ENCODE results near the gene DPM3. TPM values are rescaled to one million over a fixed set of nuclear protein-coding genes. Genes with fewer than 3 reads are reported as not detected.
"Not testable (repeated sequence)": the region's sequence is repeated elsewhere in the genome, so short reads cannot be mapped to it uniquely, and the experiment has no call there.

The DPM3 gene
- total RNA-seq, 2 experiments from 2014 or later, result 31.4 to 35.5 TPM

- H3K36me3 Mint-ChIP-seq (ENCODE audit: low read depth); H3K27me3 Mint-ChIP-seq (ENCODE audit: low read depth); intact Hi-C loops (cut with micrococcal nuclease); H3K4me3 Mint-ChIP-seq; H3K4me1 Mint-ChIP-seq (ENCODE audit: low read depth); H3K9me3 Mint-ChIP-seq; H3K27ac Mint-ChIP-seq; DNase-seq: not testable (repeated sequence)
- CTCF ChIA-PET, result interaction anchor here (1.0 to 1.4 kb wide), 3 partner anchors 8 to 55 kb away, joined by 3 to 5 read pairs (median 4); partner anchors contain the start of gene KRTCAP2
Measured at GRCh38 chr1:155118090-155118489, 22.2 kb downstream of the DPM3 start.

- intact Hi-C loops (cut with micrococcal nuclease), result no loop called here
- no peaks in the 10 kb centered on the region for H3K9me3 Mint-ChIP-seq
- DNase-seq, result no peak
- H3K4me1 Mint-ChIP-seq (ENCODE audit: low read depth), result no peaks in the 10 kb centered on the region
- no peak overlapping the region for H3K27ac Mint-ChIP-seq
- no peaks in the 10 kb centered on the region for H3K36me3 Mint-ChIP-seq (ENCODE audit: low read depth)
- no peak overlapping the region for H3K4me3 Mint-ChIP-seq
- H3K27me3 Mint-ChIP-seq (ENCODE audit: low read depth), result no peaks in the 10 kb centered on the region
- CTCF ChIA-PET, result interaction anchor here (1.0 to 1.4 kb wide), 3 partner anchors 9 to 55 kb away, joined by 3 to 5 read pairs (median 4); partner anchors contain the start of gene KRTCAP2
Measured at GRCh38 chr1:155117610-155118009, 22.7 kb downstream of the DPM3 start.

- intact Hi-C loops (cut with micrococcal nuclease), result no loop called here
- H3K4me3 Mint-ChIP-seq, result no peak overlapping the region
- H3K4me1 Mint-ChIP-seq (ENCODE audit: low read depth), result no peaks in the 10 kb centered on the region
- no peaks in the 10 kb centered on the region for H3K27me3 Mint-ChIP-seq (ENCODE audit: low read depth)
- CTCF ChIA-PET, result interaction anchor here (1.6 kb wide), 1 partner anchor 25 kb away, joined by 3 read pairs; no protein-coding TSS in a partner anchor
- H3K9me3 Mint-ChIP-seq, result no peaks in the 10 kb centered on the region
- no peaks in the 10 kb centered on the region for H3K36me3 Mint-ChIP-seq (ENCODE audit: low read depth)
- no peak overlapping the region for H3K27ac Mint-ChIP-seq
- DNase-seq, result no peak
Measured at GRCh38 chr1:155116113-155116764, 24.1 kb downstream of the DPM3 start.

- no peak overlapping the region for H3K4me3 Mint-ChIP-seq
- intact Hi-C loops (cut with micrococcal nuclease), result no loop called here
- H3K27ac Mint-ChIP-seq, result no peak overlapping the region
- no peaks in the 10 kb centered on the region for H3K4me1 Mint-ChIP-seq (ENCODE audit: low read depth)
- CTCF ChIA-PET, result no interaction called here
- H3K27me3 Mint-ChIP-seq (ENCODE audit: low read depth), result no peaks in the 10 kb centered on the region
- H3K9me3 Mint-ChIP-seq, result no peaks in the 10 kb centered on the region
- DNase-seq, result no peak
- H3K36me3 Mint-ChIP-seq (ENCODE audit: low read depth), result no peaks in the 10 kb centered on the region
Measured at GRCh38 chr1:155113450-155113980, 26.8 kb downstream of the DPM3 start.

- no peak overlapping the region for H3K27ac Mint-ChIP-seq
- DNase-seq, result no peak
- no peaks in the 10 kb centered on the region for H3K36me3 Mint-ChIP-seq (ENCODE audit: low read depth)
- intact Hi-C loops (cut with micrococcal nuclease), result no loop called here
- no peaks in the 10 kb centered on the region for H3K27me3 Mint-ChIP-seq (ENCODE audit: low read depth)
- H3K4me3 Mint-ChIP-seq, result no peak overlapping the region
- no peaks in the 10 kb centered on the region for H3K9me3 Mint-ChIP-seq
- H3K4me1 Mint-ChIP-seq (ENCODE audit: low read depth), result no peaks in the 10 kb centered on the region
- CTCF ChIA-PET, result interaction anchor here (1.0 kb wide), 1 partner anchor 19 kb away, joined by 3 read pairs; no protein-coding TSS in a partner anchor
Measured at GRCh38 chr1:155110826-155111225, 29.5 kb downstream of the DPM3 start.

GRCh38 chr1:155110381-155110780 lies 29.9 kb downstream of the DPM3 start:
- H3K36me3 Mint-ChIP-seq (ENCODE audit: low read depth), result no peaks in the 10 kb centered on the region
- CTCF ChIA-PET, result interaction anchor here (1.0 kb wide), 1 partner anchor 19 kb away, joined by 3 read pairs; no protein-coding TSS in a partner anchor
- no peak overlapping the region for H3K27ac Mint-ChIP-seq
- no peak for DNase-seq
- H3K4me1 Mint-ChIP-seq (ENCODE audit: low read depth), result no peaks in the 10 kb centered on the region
- no peaks in the 10 kb centered on the region for H3K9me3 Mint-ChIP-seq
- no peaks in the 10 kb centered on the region for H3K27me3 Mint-ChIP-seq (ENCODE audit: low read depth)
- intact Hi-C loops (cut with micrococcal nuclease), result no loop called here
- no peak overlapping the region for H3K4me3 Mint-ChIP-seq

GRCh38 chr1:155108296-155108695 lies 32.0 kb downstream of the DPM3 start:
- Mint-ChIP-seq H3K4me3 (no peak overlapping the region), H3K27me3 (ENCODE audit: low read depth) (no peaks in the 10 kb centered on the region), H3K9me3 (no peaks in the 10 kb centered on the region), H3K36me3 (ENCODE audit: low read depth) (no peaks in the 10 kb centered on the region), H3K27ac (no peak overlapping the region), H3K4me1 (ENCODE audit: low read depth) (no peaks in the 10 kb centered on the region)
- CTCF ChIA-PET, result interaction anchor here (0.5 to 1.1 kb wide), 3 partner anchors 11 to 124 kb away, joined by 3 to 6 read pairs (median 5); no protein-coding TSS in a partner anchor
- intact Hi-C loops (cut with micrococcal nuclease), result no loop called here
- DNase-seq, result no peak

- Mint-ChIP-seq H3K36me3 (ENCODE audit: low read depth) (no peaks in the 10 kb centered on the region), H3K27me3 (ENCODE audit: low read depth) (no peaks in the 10 kb centered on the region), H3K27ac (no peak overlapping the region), H3K4me1 (ENCODE audit: low read depth) (no peaks in the 10 kb centered on the region), H3K9me3 (no peaks in the 10 kb centered on the region), H3K4me3 (no peak overlapping the region)
- intact Hi-C loops (cut with micrococcal nuclease), result no loop called here
- CTCF ChIA-PET, result interaction anchor here (0.5 to 1.3 kb wide), 6 partner anchors 10 to 123 kb away, joined by 3 to 6 read pairs (median 4); no protein-coding TSS in a partner anchor
- DNase-seq, result no peak
Measured at GRCh38 chr1:155107309-155108264, 32.7 kb downstream of the DPM3 start.

GRCh38 chr1:155106862-155107261 lies 33.5 kb downstream of the DPM3 start:
- Mint-ChIP-seq H3K27ac (no peak overlapping the region), H3K4me1 (ENCODE audit: low read depth) (no peaks in the 10 kb centered on the region), H3K9me3 (no peaks in the 10 kb centered on the region), H3K27me3 (ENCODE audit: low read depth) (no peaks in the 10 kb centered on the region), H3K4me3 (no peak overlapping the region), H3K36me3 (ENCODE audit: low read depth) (no peaks in the 10 kb centered on the region)
- CTCF ChIA-PET, result interaction anchor here (0.6 to 1.3 kb wide), 6 partner anchors 11 to 112 kb away, joined by 3 to 5 read pairs (median 3); no protein-coding TSS in a partner anchor
- DNase-seq, result no peak
- intact Hi-C loops (cut with micrococcal nuclease), result no loop called here

- H3K27ac Mint-ChIP-seq, result no peak overlapping the region
- no peaks in the 10 kb centered on the region for H3K36me3 Mint-ChIP-seq (ENCODE audit: low read depth)
- DNase-seq, result no peak
- no peaks in the 10 kb centered on the region for H3K27me3 Mint-ChIP-seq (ENCODE audit: low read depth)
- intact Hi-C loops (cut with micrococcal nuclease), result no loop called here
- no peaks in the 10 kb centered on the region for H3K9me3 Mint-ChIP-seq
- no peak overlapping the region for H3K4me3 Mint-ChIP-seq
- no peaks in the 10 kb centered on the region for H3K4me1 Mint-ChIP-seq (ENCODE audit: low read depth)
- CTCF ChIA-PET, result interaction anchor here (0.6 to 1.6 kb wide), 5 partner anchors 10 to 472 kb away, joined by 3 to 4 read pairs (median 3); no protein-coding TSS in a partner anchor
Measured at GRCh38 chr1:155105604-155106011, 34.7 kb downstream of the DPM3 start.

- Mint-ChIP-seq H3K4me1 (ENCODE audit: low read depth) (no peaks in the 10 kb centered on the region), H3K27me3 (ENCODE audit: low read depth) (no peaks in the 10 kb centered on the region), H3K27ac (no peak overlapping the region), H3K9me3 (no peaks in the 10 kb centered on the region), H3K36me3 (ENCODE audit: low read depth) (no peaks in the 10 kb centered on the region), H3K4me3 (no peak overlapping the region)
- CTCF ChIA-PET, result interaction anchor here (0.6 to 1.6 kb wide), 4 partner anchors 10 to 26 kb away, joined by 3 to 4 read pairs (median 3); no protein-coding TSS in a partner anchor
- DNase-seq, result no peak
- intact Hi-C loops (cut with micrococcal nuclease), result no loop called here
Measured at GRCh38 chr1:155104605-155105534, 35.5 kb downstream of the DPM3 start.
